ENCODE measurements around the gene DNASE2.
"Not testable (repeated sequence)": the region's sequence is repeated elsewhere in the genome, so short reads cannot be mapped to it uniquely, and the experiment has no call there.

DNASE2 gene

DNA sequence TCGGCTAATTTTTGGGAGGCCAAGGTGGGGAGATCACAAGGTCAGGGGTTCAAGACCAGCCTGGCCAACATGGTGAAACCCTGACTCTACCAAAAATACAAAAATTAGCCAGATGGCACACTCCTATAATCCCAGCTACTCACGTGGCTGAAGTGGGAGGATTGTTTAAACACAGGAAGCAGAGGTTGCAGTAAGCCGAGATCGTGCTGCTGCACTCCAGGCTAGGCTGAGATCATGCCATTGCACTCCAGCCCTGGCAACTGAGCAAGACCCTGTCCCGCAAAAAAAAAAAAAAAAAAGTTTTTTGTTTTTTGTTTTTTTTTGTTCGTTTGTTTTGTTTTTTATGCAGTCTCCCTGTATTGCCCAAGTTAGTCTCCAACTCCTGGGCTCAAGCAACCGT, 21.7 kb downstream of the DNASE2 start:
- DNase-seq: no peak

DNA sequence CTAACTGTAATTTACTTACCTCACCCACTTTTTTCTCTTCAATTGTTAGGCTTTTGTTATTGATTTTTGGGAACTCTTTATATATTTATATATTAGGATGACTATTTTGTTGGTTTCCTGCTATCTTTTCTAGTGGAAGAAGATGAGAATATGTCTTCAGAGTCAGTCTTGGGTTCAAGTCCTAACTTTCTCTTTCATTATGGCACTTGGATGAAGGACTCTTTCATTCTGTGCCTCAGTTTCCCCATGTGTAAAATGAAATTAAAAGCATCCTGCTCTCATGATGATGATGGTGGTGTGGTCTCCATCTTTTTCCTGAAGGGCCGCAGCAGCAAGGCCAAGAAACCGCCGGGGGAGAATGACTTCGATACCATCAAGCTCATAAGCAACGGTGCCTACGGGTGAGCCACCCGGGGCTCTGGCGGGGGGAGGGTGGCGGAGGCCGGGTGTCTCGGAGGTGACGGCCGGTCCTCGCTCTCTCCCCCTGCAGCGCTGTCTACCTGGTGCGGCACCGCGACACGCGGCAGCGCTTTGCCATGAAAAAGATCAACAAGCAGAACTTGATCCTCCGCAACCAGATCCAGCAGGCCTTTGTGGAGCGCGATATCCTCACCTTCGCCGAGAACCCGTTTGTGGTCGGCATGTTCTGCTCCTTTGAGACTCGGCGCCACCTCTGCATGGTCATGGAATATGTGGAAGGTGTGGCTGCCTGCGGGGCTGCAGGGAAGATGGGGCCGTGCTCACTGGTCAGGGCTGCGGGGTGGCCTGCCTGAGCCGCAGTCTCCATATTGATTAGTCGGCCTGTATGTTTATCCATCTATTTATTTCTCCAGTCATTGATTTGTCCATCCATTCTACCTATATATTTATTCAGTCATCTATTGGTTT, 23.0 kb downstream of the DNASE2 start:
- DNase-seq: no peak

DNA sequence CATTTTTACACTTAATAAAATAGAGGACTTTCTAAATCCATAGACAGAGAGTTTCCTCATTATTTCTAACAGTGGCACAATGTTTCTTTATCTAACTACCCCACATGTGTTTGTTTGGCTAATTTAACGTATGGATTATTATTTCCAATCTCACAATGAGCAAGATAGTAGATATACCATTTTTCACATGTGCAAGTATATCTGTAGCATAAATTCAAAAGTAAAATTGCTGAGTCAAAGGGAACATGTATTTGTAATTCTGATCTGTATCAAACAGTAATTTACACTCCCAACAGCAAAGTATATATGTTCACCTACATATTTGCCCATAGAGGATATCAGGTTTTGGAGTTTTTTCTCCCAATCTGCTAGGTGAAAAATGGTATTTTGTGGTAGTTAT, 24.6 kb downstream of the DNASE2 start:
- DNase-seq: no peak

DNA sequence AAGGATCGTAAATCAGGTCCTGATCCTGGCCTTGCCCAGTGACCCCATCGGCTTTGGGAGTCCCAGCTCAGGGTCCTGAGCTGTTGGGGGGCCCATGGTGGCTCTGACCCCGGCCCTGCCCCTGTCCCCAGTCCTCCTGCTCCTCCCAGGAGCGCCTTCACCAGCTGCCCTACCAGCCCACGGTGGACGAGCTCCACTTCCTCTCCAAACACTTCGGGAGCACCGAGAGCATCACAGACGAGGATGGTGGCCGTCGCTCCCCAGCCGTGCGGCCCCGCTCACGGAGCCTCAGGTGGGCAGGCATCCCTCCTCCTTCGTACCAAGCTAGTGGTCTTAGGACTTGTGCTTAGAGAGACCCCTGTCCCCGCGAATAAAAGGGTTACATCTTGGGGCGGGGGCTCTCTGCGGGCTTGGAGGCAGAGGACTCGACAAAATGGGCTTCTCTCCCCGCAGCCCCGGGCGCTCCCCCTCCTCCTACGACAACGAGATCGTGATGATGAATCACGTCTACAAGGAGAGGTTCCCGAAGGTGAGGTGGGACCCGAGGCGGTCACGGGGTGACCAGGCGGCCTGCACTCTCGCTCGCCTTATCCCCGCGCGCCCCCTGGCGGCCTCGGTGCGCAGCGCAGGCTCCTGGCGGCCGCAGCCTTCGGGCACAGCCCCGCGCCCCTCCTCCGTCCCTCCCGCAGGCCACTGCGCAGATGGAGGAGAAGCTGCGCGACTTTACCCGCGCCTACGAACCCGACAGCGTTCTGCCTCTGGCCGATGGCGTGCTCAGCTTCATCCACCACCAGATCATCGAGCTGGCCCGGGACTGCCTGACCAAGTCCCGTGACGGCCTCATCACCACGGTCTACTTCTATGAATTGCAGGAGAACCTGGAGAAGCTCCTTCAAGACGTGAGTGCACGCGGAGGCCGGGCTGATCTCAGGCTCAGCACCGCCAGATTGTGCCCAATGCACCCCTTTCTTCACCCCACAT, 33.8 kb downstream of the DNASE2 start:
- peak; percentile 91 to 93 for DNase-seq

DNA sequence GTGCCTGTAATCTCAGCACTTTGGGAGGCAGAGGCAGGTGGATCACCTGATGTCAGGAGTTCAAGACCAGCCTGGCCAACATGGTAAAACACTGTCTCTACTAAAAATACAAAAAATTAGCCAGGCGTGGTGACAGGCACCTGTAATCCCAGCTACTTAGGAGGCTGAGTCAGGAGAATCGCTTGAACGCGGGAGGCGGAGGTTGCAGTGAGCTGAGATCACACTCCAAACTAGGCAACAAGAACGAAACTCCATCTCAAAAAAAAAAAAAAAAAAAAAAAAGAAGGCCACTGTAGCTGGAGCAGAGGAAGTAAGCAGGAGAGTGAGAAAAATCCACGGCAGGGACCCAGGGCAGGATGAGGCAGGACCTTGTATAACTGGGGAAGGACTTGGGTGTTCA, 34.6 kb downstream of the DNASE2 start:
- DNase-seq: not testable (repeated sequence)

DNA sequence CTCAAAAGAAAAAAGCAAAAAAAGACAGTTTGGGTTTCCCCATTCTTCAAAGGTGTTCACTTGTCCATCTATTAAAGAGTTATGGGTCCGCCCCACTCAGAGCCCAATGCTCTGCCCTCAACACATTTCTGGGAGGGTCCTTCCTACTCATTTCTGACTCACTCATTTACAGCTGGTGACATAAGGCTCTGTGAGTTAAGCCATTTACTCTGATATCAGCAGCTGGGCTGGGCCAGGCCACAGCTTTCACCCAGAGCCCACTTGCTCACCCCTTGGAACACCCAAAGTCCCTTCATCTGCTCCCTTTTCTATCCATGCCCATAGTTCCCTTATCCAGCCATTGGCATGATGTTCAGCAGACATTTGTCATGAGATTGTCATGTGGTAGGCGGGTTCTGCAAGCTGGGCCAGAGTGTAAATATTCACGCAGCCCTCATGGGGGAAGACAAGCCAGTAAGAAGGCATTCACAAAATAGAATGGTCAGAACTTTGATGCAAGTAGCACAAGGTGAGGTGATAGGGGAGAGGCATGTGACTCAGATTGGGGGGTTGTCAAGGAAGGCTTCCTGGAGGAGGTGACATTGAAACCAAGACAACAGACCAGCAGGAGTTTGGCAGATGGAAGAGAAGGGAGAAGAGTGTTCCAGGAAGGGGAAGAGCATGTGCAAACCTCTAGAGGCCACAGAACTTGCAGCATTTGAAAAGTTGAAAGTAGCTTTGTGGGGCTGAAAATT, 37.1 kb downstream of the DNASE2 start:
- no peak for DNase-seq

DNA sequence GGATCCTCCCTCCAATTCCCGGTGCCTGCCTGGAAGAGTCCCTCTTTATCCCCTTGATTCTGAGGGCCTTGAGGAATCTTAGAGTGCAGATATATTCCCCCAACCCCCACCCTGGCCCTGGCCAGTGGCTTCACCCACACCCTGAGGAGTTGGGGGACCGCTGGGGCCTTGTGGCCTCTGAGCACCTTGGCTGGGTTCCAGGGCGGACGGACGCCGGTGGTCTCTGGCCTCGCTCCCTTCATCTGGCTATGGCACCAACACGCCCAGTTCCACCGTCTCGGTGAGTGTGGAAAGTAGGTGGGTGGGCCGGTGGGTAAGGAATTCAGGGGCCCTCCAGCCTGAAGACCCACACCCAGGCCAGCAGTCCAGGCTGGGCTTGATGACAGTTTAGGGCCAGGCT, 37.9 kb downstream of the DNASE2 start:
- no peak for DNase-seq

DNA sequence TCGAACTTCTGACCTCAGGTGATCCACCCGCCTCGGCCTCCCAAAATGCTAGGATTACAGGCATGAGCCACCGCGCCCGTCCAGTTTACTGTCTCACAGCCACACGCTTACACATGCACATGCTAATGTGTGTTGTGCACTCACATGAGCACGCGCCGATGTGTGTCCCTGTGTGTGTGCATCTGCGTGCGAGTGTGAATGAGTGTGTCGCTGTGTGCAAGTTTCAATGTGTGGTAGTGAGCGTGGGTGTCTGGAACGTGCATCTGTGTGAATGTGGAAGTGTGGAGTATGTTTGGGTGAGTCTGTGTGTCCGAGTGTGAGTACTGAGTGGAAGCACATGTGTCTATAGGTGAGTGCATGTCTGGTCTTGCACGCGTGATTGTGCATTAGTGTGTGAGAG, 38.7 kb downstream of the DNASE2 start:
- DNase-seq: no peak

DNA sequence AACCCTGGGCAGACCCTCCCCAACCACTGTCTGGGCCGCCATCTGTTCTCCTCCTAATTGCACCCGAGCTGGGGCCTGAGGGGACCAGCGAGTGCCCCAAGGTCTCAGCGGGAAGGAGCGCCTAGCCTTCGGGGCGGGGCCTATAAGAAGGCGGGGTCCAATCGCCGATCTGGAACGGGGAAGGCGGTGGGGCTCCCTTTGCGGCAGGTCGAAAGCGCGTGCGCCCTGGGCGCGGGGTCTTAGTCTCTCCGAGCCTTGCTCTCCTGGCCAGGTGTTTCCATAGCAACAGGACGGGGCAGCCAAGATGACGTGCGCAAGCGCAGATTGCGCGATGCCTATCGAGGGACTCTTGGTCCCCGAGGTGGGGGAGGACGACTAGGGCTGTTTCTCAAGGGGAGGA, 40.2 kb downstream of the DNASE2 start:
- peak in 1 of 2 donors; percentile 39 for DNase-seq

DNA sequence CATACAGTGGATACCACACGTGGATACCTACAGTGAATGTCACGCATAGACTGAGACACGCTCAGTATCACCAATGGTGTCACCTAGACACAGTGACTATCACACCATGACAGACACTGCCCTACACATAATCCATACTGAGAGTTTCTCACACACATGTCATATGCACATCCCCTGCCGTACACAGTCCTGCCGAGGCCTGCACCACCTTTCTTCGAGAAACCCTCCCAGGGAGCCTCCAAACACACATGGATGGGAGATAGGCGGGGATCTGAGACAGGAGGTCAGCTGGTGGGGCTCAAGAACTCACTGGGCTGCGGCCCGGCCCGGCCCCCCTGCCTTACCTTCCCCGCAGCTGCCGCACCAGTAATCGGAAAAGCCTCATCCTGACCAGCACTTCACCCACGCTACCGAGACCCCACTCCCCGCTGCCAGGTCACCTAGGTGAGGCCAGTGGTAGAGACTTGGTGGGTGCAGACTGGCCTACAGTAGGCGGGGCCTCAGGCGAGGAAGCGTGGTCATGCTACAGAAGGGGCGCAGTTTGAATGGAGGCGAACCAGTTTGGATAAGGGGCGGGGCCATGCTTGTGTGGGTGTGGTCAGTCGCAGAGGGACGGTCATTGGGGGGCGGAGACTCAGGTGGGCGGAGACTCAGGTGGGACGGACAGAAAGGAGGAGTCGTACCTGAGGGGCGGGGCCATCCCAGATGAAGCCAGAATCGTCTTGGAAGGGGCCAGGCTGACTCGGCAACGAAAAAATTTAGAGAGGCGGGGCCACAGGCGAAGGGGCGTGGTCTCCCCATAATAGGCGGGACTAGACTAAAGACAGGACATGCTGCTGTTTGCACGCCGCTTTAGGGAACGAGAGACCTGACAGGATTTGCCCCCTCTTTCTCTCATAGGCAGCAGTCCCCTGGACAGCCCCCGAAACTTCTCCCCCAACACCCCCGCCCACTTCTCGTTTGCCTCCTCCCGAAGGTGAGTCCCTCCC, 40.9 kb downstream of the DNASE2 start:
- peak; percentile 42 to 72 for DNase-seq

DNA sequence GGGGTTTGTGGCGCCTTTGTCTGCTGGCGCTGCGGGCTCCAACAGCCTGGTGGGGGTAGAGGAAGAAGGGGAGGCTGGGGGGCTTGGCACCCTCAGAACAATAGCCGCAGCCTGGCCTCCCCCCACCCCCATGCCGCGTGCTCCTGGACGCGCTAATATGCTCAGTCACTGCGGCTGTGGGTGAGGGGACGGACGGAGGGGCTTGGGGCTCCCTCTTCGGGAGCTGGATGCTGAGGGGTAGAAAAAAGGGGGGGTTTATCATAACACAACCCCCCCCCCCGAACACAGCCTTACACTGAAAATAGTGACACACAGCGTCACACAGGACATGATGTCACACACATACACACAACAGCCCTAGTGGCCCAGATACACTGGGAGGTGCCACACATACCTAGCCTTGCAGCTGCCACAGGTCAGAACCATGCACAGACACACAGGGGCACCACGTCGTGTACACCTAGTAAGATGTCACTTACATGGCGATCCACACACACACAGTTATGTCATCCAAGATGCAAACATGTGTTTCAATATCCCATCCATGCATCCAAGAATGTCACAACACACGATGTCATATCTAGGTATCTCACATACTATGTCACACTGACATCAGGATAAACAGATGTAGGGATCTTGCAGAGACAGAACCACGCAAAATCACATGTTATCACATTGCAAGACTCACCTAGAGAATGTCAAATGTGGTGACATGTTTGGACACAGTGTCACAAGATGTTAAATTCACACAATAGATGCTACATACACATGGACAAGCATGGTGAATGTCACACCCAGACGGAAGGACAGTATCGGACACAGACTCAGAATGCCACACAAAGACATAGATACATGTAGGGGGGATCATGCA, 42.1 kb downstream of the DNASE2 start:
- DNase-seq: peak in 1 of 2 donors; percentile 22

DNA sequence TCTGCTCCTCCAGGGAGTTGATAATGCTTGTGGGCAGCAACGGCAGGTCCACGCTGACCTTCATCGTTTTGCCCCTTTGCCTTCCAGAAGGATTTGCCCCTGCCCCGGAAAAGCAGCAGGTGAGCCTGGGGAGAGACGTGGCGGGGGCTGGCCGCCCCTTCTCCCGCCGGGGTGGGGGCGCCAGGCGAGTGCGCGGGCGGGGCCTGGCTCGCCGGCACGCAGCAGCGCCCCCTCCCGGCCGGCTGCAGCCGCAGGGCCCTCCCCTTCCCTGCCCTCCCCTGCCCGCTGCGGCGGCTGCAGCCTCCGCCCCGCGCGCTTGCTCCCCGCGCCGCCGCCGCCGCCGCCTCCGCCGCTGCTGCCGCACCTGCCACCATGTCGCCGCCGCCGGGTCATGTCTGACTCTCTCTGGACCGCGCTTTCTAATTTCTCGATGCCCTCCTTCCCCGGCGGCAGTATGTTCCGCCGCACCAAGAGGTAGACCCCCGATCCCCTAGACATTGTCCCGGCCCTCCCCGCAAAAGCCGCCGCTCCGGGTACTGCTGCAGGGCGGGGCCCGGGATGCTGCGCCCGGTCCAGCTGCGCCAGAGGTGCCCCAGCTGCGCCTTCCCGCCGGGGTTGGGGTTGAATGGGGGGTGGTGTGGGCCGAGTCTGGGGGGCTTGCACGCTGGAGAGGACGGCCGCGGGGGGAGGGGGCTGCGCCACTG, 42.9 kb downstream of the DNASE2 start, which contains the start of gene MAST1:
MAST1 (plus strand) TSS at position 334 of the 704 bp plus-strand sequence; CDS start at position 392, 58 bp downstream.
- peak; percentile 45 to 68 for DNase-seq

DNA sequence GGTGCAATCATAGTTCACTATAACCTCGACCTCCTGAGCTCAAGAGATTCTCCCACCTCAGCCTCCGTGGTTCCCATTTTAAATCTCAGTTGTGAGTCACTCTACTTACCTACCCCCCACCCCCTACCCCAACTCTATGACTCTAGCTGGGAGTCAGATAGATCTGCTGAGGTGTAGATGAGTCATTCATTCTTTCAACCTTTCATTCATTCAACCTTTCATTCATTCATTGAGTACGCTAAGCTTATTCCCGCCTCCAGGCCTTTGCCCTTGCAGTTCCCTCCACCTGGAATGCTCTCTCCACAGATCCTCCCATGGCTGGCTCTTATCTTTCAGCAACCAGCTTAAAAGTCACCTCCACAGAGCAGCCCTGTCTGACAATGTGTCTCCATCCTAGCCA, 44.0 kb downstream of the DNASE2 start:
- DNase-seq: no peak

DNA sequence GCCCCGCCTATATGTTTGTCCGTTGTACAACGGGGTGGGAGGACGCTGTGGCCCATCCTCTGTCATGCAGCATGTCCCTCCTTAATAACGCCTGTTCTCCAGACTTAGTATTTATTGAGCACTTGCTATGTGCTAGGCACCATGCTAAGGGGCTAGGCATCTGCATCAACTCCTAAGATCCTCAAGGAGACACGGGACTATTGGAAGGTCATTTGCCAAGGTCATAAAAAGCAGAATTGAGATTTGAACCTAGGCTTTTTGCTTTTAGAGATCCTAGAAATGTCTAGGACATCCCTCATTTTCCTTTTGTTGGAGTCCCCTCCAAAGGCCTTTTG, 44.8 kb downstream of the DNASE2 start:
- no peak for DNase-seq

DNA sequence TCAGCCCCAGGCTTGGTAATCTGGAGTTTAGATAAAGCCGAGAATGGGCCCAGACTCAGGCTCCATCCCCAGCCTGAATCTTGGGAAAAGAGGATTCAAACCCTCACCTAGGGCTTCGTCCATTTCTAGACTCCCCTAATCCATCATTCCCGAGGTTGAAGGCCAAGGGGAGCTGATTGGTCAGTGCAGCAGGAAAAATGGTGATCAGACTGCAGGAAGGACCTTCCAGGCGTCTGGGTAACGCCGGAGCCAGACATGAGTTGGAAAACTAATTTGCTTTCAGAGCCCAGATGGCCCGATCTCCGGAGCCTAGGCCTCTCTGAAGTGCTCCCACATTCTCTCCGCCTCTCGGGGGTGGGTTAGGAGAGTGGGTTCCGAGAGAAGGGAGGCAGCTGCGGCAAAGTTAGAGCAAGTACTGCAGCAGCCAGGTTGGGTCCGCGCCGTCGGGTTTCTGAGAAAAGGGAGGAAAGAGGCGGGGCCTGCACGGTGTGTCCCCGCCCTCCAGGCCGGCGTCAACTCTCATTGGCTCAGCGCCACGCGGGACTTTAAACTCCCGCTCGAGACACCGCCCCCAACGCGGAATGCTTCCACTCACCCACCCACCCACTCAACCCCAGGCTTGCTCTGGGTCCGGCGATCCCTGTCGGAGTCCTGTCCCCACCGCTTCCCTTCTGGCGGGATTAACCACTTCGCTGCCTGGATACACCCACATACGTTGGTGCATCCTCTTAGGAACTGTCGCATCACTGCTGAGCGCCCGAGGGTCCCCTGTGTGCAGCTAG, 46.1 kb downstream of the DNASE2 start:
- DNase-seq: peak in 1 of 2 donors; percentile 47

DNA sequence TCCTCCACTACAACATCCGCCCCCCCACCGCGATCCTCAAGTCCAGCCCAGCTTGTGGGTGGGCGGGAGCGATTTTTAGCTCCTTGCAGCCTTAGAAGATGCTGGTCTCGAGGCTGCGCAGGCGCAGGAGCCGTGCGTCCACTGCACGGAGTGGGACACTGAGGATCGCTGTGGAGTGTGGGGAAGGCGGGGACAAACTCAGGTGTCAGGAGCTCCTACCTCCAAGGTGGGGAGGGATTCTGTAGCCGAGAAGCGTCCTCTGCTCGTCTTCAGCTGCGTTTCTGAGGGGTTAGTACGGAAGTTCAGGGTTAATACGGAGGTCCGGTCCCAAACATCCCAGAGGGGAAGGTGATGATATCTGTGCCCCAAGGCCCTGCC, 46.7 kb downstream of the DNASE2 start, which contains the start of gene RTBDN:
RTBDN (minus strand) TSS at position 14 of the 378 bp plus-strand sequence. CDS start 4,600 bp downstream, outside the sequence.
- no peak for DNase-seq

DNA sequence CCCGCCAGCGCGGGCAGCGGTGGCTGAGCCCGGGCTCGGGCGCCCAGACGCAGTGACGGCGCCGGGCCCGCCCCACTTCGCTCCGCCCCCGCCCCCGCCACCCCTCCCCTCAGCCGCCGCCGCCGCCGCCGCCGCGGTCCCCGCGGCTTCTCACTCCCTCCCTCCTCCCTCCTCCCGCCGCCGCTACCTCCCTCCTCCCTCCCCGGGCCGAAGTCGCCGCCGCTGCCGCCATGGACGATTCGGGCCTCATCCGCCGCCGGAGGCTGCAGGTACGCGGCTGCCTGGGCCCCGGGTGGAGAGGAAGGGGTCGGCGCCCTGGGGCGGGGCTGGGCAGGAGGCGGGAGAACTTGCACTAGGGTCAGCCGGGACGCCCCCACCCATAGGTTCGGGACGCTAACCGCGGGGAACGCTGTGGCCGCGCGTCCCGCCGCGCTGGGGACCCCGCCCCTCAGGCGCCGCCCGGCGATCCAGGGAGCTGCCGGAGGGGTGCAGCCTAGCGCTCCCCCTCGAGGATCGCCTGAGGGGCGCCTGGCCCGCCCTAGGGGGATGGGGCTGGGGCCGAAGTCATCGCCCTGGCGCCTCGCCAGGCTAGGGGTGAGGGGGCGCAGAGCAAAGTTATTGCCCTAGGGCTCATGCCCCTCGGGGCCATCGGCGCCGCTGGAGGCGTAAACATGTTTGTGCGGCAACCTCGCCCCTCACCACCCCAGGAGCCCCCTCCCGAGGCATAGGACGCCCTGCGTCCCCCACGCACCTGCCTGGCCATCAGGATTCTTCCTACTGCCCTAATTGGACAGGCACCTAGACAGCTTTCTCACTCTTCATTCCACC, 47.3 kb downstream of the DNASE2 start:
- peak; percentile 47 to 52 for DNase-seq

DNA sequence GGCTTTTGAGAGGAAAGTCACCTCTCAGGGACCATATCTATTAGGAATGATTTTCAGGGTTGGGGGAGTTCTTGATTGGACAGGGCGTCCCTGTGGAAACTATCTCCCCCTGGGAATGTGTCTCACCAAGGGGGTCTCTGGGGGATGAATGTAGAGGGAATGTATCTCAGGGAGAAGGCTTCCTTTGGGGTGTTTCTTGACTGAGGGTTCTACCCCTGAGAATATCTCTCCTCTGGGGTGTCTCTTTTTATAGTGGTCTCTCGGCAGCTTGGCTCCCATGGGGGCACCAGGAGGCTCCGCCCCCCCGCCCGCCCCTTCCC, 47.9 kb downstream of the DNASE2 start:
- no peak for DNase-seq
